ENCODE results near the gene SCN10A.

DNA sequence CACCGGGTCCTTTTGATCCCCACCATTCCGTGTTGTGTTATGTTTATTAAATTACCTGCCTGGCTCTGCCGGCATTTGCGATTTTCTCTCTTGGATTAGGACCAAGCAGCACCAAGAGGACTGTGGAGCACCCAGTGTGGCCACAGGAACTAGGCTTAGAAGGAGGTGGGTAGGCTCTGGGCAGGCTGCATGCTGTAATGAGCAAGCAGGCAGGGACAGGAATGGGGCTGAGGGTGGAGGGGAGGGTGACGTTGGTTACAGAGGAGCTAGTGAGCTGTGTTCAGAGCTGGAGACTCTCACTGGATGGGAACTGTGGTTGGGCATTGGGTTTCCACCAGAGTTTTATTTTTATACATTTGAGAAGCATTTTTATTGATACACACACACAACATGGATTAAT lies 158.6 kb downstream of the SCN10A start:
- TF ChIP-seq OSR1 (CRISPR knock-in tag; IDR thresholded peaks at IDR 0.05) (no peak), SNAI2 (CRISPR knock-in tag; IDR thresholded peaks at IDR 0.05) (no peak), TCF4 (CRISPR knock-in tag; IDR thresholded peaks at IDR 0.05; ENCODE audit: borderline replicate concordance) (no peak), ARNTL (CRISPR knock-in tag; IDR thresholded peaks at IDR 0.05; ENCODE audit: borderline replicate concordance, low read depth) (no peak)
- TF ChIP-seq, protein P1, sequence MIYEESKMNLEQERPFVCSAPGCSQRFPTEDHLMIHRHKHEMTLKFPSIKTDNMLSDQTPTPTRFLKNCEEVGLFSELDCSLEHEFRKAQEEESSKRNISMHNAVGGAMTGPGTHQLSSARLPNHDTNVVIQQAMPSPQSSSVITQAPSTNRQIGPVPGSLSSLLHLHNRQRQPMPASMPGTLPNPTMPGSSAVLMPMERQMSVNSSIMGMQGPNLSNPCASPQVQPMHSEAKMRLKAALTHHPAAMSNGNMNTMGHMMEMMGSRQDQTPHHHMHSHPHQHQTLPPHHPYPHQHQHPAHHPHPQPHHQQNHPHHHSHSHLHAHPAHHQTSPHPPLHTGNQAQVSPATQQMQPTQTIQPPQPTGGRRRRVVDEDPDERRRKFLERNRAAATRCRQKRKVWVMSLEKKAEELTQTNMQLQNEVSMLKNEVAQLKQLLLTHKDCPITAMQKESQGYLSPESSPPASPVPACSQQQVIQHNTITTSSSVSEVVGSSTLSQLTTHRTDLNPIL (CRISPR knock-in tag; IDR thresholded peaks at IDR 0.05; ENCODE audit: low read depth): no peak

All from SK-N-SH treated with all-trans-retinoic acid at 6 μM for 48 hours (cell line).